Fibroblast of skin of left biceps (primary cell): ENCODE measurements around the gene GABRR3.
"Not testable (repeated sequence)": the region's sequence is repeated elsewhere in the genome, so short reads cannot be mapped to it uniquely, and the experiment has no call there.

Source experiments
- DNase-seq, 2 experiments: peaks; one replicate each; pipeline ENCODE4 v3.0.0-alpha.2; 2013; ENCODE audit warnings: low read depth in 2 of 2

GABRR3 gene

GRCh38 chr3:98021830-98022560, 13.1 kb downstream of the GABRR3 start:
- peak in 1 of 2 experiments; percentile 4 for DNase-seq

GRCh38 chr3:98020412-98020811, 14.7 kb downstream of the GABRR3 start:
- DNase-seq, result no peak

- DNase-seq, result no peak
Measured at GRCh38 chr3:98018301-98018700, 16.8 kb downstream of the GABRR3 start.

DNA sequence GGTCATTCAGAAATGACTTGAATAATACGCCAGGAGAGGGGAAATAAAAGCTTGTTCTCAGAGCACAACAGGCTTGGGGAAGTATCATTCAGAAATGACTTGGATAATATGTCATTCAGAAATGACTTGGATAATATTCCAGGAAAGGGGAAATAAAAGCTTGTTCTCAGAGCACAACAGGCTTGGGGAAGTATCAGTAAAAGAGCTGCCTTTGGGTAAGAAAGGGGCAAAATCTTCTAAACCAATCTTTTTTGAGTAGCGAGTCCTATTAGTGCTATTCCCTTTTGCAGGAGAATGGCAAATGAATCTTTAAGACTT, 20.9 kb downstream of the GABRR3 start:
- DNase-seq, result no peak

- no peak for DNase-seq
Measured at GRCh38 chr3:98013411-98014267, 21.5 kb downstream of the GABRR3 start.

- DNase-seq, result peak; percentile 6 to 8
Measured at GRCh38 chr3:98012979-98013378, 22.1 kb downstream of the GABRR3 start.

- DNase-seq, result not testable (repeated sequence)
Measured at GRCh38 chr3:98010883-98011449, 24.1 kb downstream of the GABRR3 start.

DNA sequence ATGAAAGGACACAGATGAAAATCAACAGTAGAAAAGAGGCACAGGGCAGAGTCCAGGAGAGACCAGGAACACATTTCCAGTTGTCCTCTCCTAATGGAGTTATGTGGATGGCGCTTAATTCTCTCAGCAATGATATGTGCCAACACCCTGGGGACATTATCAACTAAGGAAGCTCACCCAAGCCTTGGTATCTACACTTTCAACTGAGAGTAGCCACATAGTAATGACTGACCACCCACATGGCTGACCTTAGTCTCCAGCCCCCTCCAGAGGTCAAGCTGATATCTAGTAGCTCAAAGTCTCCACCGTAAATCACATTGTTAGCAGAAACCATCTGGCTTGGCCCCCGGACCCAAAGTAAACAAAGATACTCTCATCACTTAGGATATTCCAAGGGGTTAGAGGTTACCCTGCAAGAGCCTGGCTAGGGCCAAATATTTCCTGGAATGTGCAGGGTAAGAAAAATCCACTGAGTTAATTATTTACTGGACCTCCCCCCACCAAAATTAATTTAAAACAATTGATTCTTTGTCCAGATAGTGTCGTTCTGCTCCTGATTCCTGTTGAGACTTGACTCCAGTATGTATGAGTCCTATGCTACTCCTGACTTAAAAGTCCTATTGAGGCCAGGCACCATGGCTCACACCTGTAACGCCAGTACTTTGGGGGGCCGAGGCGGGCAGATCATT, 24.8 kb downstream of the GABRR3 start:
- DNase-seq, result no peak

DNA sequence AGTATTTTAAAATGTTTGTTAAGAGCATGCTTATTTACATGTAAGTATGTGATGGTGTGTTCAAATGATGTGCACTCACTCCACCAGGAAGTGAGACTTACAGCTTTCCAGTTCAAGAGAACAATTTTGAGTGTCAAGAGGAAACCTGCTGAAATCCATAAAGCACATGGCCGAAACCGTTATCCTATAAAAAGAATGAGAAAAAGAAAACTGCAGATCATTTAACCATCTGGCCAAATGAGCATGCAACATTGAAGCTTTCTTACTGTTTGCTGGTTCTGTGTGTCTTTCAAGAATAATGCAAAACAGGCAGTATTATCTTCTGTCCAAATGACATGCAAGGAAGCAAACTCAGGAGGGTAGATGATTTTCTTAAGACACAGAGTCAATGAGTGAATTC, 26.3 kb downstream of the GABRR3 start:
- DNase-seq, result no peak

- DNase-seq, result no peak
Measured at GRCh38 chr3:98005438-98005837, 29.7 kb downstream of the GABRR3 start.

DNA sequence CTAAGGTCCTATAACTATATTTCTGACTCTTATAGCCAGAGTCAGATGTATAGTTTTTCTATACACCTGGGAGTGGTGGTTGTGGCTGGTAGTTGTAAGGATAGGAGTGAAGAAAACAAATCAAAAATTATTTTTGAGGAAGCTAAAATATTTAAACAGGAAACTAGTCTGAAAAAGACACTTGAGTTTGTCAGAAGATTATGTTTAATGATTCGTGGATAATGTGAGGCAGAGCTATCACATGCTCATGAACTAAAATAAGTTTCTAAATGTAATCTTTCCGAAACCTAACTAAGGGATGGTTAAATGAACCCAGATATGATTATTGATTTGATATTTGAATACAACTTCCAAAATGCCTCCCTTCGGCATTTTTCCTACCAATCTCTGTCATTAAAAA, 30.4 kb downstream of the GABRR3 start:
- no peak for DNase-seq

DNA sequence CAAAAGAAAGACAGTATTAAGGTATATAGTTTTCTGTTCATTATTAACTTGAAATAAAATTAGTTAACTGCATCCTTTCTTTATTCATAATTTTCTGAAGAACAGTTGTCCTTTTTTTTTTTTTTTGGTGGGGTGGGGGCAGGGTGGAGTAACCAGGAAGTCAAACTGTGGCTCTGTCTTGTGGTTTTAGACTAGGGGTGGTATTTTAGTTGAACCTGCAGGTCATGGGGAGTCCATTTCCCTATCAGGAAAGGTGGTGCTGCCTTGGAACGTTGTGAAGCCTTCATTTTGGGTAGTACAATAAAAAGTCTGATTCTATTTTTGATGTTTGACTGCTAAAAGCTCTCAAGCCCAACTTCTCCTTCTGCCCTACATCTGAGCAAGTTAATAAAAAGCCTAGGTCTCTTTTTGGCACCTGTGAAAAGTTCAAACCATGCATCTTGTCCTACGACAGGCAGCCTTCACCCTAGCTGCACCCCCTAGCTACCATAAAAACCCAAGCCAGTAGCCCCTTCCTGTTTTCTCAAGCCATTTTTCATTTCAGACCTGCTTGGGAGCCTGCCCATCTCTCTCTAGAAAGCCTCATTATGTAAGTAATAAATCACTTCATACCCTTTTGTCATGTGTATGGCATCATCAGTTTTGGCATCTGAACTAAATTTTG, 31.7 kb downstream of the GABRR3 start:
- DNase-seq, result no peak

GRCh38 chr3:98002717-98003116, 32.4 kb downstream of the GABRR3 start:
- no peak for DNase-seq

DNA sequence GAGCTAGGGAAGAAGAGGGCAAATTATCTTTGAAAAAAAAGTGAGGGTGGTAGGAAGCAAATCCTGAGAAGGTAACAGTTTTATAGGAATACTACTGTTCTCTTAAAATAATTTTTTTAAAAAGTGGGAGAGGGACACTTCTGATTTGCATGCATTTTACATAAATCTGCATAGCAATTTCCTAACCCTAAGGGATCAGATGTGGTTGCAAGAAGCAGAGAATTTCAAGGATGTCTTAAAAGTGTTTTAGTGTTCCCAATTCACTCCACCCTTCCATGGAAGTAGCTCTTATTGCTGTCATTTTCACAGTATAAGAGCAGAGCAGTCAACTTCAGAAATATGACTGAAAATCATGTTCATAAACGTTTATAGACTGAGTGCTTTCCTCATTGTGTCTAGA, 35.1 kb downstream of the GABRR3 start:
- DNase-seq, result no peak

GRCh38 chr3:97999103-97999502, 36.0 kb downstream of the GABRR3 start:
- DNase-seq, result no peak

GRCh38 chr3:97996988-97997387, 38.1 kb downstream of the GABRR3 start:
- DNase-seq, result no peak

GRCh38 chr3:97994328-97994945, 40.7 kb downstream of the GABRR3 start:
- no peak for DNase-seq

- DNase-seq, result no peak
Measured at GRCh38 chr3:97993526-97993925, 41.6 kb downstream of the GABRR3 start.

GRCh38 chr3:97992547-97993173, 42.5 kb downstream of the GABRR3 start:
- no peak for DNase-seq

- DNase-seq, result no peak
Measured at GRCh38 chr3:97991293-97991682, 43.8 kb downstream of the GABRR3 start.
